GM19372 (cell line): ENCODE data around the gene MGME1.

Experiments used
- ATAC-seq: cut with Tn5 transposase; IDR thresholded peaks from one replicate; pipeline ENCODE4 v1.9.1; 2021; ENCODE audit warnings: mild to moderate bottlenecking, low read depth, moderate library complexity; ENCODE audit not compliant: unreplicated experiment

The MGME1 gene

GRCh38 chr20:17987988-17988387 is 19.2 kb downstream of the MGME1 start:
- ATAC-seq = no peak

DNA sequence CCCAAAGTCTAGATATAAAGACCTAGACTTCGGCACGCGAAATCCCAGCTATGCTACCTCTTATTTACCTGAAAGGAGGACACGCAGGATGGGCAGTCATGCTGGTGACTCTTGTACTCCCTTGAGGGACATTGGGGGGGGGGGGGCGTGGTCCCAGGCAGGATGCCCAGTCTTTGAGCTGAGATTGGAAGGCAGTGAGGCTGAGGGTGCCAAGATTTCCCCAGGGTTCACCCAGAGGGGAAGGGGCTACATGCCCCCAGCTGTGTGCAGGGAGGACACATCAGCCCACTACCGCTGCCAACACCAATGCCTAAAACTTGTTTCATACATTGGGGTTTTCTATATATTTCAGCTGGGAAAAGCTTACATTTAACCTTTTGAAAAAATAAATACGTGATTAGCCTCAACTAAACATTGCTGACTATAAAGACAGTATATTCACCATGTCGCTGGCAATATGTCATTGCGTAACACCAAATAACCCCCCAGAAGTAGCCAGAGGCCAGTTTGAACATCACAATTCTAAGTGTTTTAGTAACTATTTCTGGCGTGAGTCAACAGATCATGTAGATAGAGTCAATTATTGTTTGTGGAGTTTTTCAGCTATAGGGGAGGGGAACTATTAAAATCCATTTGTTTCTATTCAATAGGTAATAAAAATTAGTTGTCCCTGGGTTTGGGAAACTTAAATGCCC is 21.6 kb downstream of the MGME1 start:
- no peak for ATAC-seq

DNA sequence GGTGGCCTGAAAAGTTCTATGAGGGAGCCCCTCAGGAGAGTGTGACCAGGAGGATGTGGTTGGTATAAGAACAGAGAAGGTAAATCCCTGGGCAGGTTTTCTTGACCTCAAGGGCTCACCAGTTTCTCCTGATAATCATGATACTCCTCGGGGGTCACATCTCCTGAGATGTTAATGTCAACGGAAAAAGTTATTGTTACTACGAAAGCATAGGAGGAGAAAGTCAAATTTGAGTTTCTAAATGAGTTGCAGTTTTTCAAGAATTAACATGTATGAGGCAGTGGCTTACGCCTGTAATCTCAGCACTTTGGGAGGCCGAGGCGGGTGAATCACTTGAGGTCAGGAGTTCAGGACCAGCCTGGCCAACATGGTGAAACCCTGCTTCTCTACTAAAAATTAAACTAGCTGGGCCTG is 23.4 kb downstream of the MGME1 start:
- ATAC-seq = peak; percentile 63

- no peak for ATAC-seq
Observed at GRCh38 chr20:17992847-17993513, 24.2 kb downstream of the MGME1 start.

DNA sequence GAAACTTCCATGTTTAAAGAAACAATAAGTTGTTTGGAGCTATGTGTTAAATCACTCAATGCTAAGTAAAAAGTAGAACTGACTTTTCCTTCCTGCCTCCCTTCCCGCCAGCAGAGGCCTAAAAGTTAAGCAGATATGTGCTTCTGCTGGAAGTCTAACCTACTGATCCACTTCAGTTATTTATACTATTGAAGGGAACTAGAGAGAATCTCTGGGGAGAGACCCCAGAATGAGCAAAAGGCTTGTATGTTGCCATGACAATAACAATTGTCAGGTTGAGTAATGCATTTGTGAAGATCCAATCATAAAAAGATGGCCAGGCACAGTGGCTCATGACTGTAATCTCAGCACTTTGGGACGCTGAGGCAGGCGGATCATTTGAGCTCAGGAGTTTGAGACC is 24.7 kb downstream of the MGME1 start:
- no peak for ATAC-seq

DNA sequence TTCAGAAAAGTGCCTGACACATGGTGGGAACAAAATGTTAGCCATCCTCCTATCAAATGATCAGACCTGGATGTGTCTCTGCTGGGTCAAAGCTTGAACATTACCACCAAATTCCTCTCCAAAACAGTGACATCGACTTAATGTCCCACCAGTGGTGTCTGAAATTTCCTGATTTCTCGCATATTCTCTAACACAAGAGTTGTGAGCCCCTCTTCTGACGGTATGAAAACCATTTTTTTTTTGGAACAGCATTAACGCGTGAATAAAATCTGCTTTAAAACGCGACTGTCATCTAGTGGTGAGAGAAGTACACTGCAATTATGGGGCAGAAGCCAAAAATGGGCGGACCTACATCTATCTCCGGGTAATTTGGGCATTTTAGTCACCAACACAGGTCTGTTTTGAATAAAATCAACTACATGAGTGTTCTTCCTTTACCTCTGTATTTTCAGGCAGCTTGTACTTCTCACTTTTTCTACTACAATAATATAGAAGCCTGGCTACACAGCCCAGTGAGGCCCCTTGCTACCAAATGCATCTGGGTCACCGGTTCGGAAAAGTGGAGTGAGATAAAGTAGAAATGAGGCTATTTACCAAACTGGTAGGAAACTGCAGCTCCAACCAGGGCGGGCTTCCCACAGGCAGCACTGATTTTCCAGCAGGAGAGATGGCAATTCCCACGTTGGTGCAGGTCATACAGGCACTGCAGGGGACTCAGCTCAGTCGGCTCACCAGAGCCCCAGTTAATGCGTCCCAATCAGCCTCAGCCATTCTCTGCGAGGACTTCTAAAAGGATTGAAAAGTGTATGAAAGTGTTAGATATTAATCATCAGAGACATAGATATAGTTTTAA is 27.4 kb downstream of the MGME1 start:
- no peak for ATAC-seq

GRCh38 chr20:17998446-17998845 is 29.6 kb downstream of the MGME1 start:
- no peak for ATAC-seq

GRCh38 chr20:17999566-17999965 is 30.7 kb downstream of the MGME1 start:
- no peak for ATAC-seq

GRCh38 chr20:18001131-18001921 is 32.5 kb downstream of the MGME1 start:
- no peak for ATAC-seq

- ATAC-seq = no peak
Observed at GRCh38 chr20:18003897-18004296, 35.1 kb downstream of the MGME1 start.

DNA sequence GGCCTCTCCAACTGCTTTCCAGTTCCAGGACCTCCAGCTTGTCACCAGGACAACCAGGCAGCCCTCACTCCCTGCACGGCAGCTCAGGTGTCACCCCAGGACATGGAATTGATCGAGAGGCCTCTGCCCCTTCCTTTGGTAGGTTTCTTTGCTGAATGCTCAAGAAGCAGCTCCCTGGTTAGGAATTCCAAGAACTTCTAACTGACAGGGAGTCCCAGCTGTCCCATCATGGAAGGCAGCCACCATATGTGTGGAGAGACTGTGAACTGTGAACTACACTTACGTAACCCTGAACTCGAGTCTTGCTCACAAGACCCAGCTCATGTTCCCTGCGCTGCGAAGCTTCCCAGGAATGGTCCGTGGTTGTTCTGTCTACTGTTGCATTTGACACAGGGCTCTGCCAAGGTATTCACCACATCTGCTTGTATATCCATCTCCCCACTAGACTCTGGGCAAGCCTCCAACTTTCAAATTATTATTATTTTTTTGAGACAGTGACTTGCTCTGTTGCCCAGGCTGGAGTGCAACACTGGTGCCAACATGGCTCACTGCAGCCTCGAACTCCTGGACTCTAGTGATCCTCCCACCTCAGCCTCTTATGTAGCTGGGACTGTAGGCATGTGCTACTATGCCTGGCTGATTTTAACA is 35.7 kb downstream of the MGME1 start:
- ATAC-seq = no peak

GRCh38 chr20:18005170-18005989 is 36.6 kb downstream of the MGME1 start:
- ATAC-seq = peak; percentile 90

GRCh38 chr20:18005990-18006364 is 37.2 kb downstream of the MGME1 start:
- no peak for ATAC-seq

DNA sequence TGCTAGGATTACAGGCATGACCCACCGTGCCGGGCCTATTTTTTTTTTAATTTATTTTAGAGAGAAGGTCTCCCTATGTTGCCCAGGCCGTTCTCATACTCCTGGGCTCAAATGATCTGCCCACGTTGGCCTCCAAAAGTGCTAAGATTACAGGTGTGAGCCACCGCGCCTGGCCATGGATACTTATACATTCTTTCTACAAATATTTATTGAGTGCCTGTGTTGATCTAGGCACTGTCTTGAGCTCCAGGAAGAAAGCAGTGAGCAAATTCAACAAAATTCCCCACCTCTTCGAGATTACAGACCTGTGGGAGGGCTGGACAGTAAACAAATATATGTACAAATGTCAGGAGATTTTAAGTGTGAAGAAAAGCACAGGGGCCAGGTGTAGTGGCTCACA is 37.9 kb downstream of the MGME1 start:
- ATAC-seq = no peak

- no peak for ATAC-seq
Observed at GRCh38 chr20:18007534-18008292, 38.9 kb downstream of the MGME1 start.

DNA sequence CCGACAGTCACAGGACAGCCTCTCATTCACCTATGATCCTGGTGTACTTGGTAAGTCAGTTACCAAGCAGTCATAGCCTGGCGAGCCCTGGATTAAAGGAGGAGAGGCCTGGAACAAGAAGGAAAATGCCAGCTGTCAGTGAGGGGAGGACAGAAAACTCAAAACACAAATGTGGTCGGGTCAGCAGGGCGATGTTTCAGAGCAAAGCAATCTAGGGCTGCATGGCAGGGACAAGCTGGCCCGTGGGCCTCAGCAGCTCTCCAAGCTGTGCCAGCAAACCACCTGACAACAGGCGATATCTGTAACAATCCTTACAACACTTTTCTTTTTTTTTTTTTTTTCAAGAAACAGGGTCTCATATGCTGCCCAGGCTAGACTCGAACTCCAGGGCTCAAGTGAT is 40.3 kb downstream of the MGME1 start:
- ATAC-seq = no peak

DNA sequence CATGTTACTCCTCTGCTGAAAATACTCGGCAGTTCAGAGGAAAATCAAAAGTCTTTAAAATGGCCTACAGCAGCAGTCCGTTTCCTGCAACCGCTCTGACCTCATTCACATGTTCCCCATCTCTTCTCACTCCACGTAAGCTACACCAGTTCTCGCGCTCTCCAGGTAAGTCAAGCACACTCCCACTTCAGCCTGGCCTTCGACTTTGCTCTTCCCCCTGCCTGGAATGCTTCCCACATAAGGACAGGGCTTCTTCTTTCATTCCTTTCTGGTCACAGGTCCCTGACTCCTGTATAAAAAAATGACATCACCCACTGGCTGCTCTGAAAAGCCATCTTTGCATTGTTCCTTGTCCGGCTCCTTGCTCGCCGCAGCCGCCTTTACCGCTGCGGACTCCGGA is 42.7 kb downstream of the MGME1 start:
- ATAC-seq = no peak

GRCh38 chr20:18011951-18012645 is 43.3 kb downstream of the MGME1 start:
- no peak for ATAC-seq
